Osteoblast (primary cell): ENCODE data around the gene HIVEP2. TPM values are rescaled to one million over a fixed set of nuclear protein-coding genes. Genes with fewer than 3 reads are reported as not detected.
A peak's percentile ranks its signal among the peaks of the same experiment; 100 is the strongest.

Experiments
- DNase-seq: peaks from one replicate; pipeline ENCODE4 v3.0.0; 2011; ENCODE audit warnings: low spot score, mixed read lengths; ENCODE audit not compliant: insufficient read length; ENCODE audit errors: missing footprints
- H2AFZ ChIP-seq: 2 replicates; pipeline ENCODE4 v1.6.0; 2011; ENCODE audit warnings: mild to moderate bottlenecking, low read length
- H3K27ac ChIP-seq: 2 replicates; pipeline ENCODE4 v1.5.1; 2011; ENCODE audit warnings: mild to moderate bottlenecking, low read depth, low read length, moderate library complexity
- H3K27me3 ChIP-seq: 2 replicates; pipeline ENCODE4 v1.6.0; 2012; ENCODE audit warnings: mild to moderate bottlenecking, control low read depth, inconsistent platforms, low read length, moderate library complexity; ENCODE audit not compliant: insufficient read depth
- H3K36me3 ChIP-seq: 2 replicates; pipeline ENCODE4 v1.5.1; 2011; ENCODE audit warnings: mild to moderate bottlenecking, low read length, control low read depth, moderate library complexity; ENCODE audit not compliant: insufficient read depth
- H3K4me1 ChIP-seq: 2 replicates; pipeline ENCODE4 v1.5.1; 2011; ENCODE audit warnings: mild to moderate bottlenecking, low read length, control low read depth, moderate library complexity; ENCODE audit not compliant: insufficient read depth
- H3K4me2 ChIP-seq: 2 replicates; pipeline ENCODE4 v1.6.0; 2011; ENCODE audit warnings: mild to moderate bottlenecking, low read length; ENCODE audit not compliant: insufficient read depth
- H3K4me3 ChIP-seq: fragments of 200-600 bp; sonication (generic); 3 replicates; pipeline ENCODE4 v1.5.1; 2012; ENCODE audit warnings: mild to moderate bottlenecking, low read length, inconsistent platforms; ENCODE audit not compliant: insufficient read depth
- H3K79me2 ChIP-seq: 2 replicates; pipeline ENCODE4 v1.6.0; 2012; ENCODE audit warnings: mild to moderate bottlenecking, low read length, control low read depth, inconsistent platforms; ENCODE audit not compliant: insufficient read depth
- H3K9me3 ChIP-seq: 2 replicates; pipeline ENCODE4 v1.5.1; 2011; ENCODE audit warnings: low read depth, low read length, control low read depth
- H4K20me1 ChIP-seq: 2 replicates; pipeline ENCODE4 v1.6.0; 2012; ENCODE audit warnings: mild to moderate bottlenecking, low read length, control low read depth; ENCODE audit not compliant: insufficient read depth
- CTCF ChIP-seq: IDR thresholded peaks from 2 replicates; pipeline ENCODE4 v1.5.1; 2011; ENCODE audit warnings: mild to moderate bottlenecking, low read depth, low read length, moderate library complexity; ENCODE audit errors: extremely low read depth
- total RNA-seq: library from RNA; depleted of rRNA; stranded (reverse); fragments of >200 nt; gene quantifications from 2 replicates; pipeline ENCODE4 v1.2.3, GENCODE V29; 2012

The HIVEP2 gene
- total RNA-seq, 1 donor, result 30.4 TPM

GRCh38 chr6:142712231-142712630, 232.7 kb downstream of the HIVEP2 start:
- H3K4me2 ChIP-seq, result no peak overlapping the region
- no peaks in the 10 kb centered on the region for H3K9me3 ChIP-seq
- H3K27ac ChIP-seq, result no peak overlapping the region
- no peaks in the 10 kb centered on the region for H3K79me2 ChIP-seq
- H2AFZ ChIP-seq, result no peak overlapping the region
- no peaks in the 10 kb centered on the region for H4K20me1 ChIP-seq
- DNase-seq, result no peak
- no peaks in the 10 kb centered on the region for H3K4me1 ChIP-seq
- TF ChIP-seq CTCF, result no peak
- no peaks in the 10 kb centered on the region for H3K27me3 ChIP-seq
- no peaks in the 10 kb centered on the region for H3K36me3 ChIP-seq
- no peak overlapping the region for H3K4me3 ChIP-seq

- Histone ChIP-seq H3K4me3 (no peak overlapping the region), H3K27me3 (no peaks in the 10 kb centered on the region), H3K27ac (no peak overlapping the region), H3K9me3 (no peaks in the 10 kb centered on the region), H3K4me2 (no peak overlapping the region), H4K20me1 (no peaks in the 10 kb centered on the region), H3K79me2 (no peaks in the 10 kb centered on the region), H3K36me3 (no peaks in the 10 kb centered on the region), H2AFZ (no peak overlapping the region), H3K4me1 (no peaks in the 10 kb centered on the region)
- TF ChIP-seq CTCF, result no peak
- DNase-seq, result no peak
These were observed 236.3 kb downstream of the HIVEP2 start for GRCh38 chr6:142708651-142709050.

GRCh38 chr6:142707255-142707654, 237.7 kb downstream of the HIVEP2 start:
- Histone ChIP-seq H3K4me3 (no peak overlapping the region), H2AFZ (no peak overlapping the region), H4K20me1 (no peaks in the 10 kb centered on the region), H3K9me3 (no peaks in the 10 kb centered on the region), H3K27me3 (no peaks in the 10 kb centered on the region), H3K4me2 (no peak overlapping the region), H3K27ac (no peak overlapping the region), H3K4me1 (no peaks in the 10 kb centered on the region), H3K79me2 (no peaks in the 10 kb centered on the region), H3K36me3 (no peaks in the 10 kb centered on the region)
- DNase-seq, result no peak
- no peak for TF ChIP-seq CTCF

- no peak for DNase-seq
- no peak for TF ChIP-seq CTCF
- no peaks in the 10 kb centered on the region for H3K79me2 ChIP-seq
- peak overlapping the region; percentile 58 for H2AFZ ChIP-seq
- no peak overlapping the region for H3K4me2 ChIP-seq
- no peak overlapping the region for H3K4me3 ChIP-seq
- H3K9me3 ChIP-seq, result no peaks in the 10 kb centered on the region
- H3K4me1 ChIP-seq, result no peaks in the 10 kb centered on the region
- no peaks in the 10 kb centered on the region for H4K20me1 ChIP-seq
- H3K27ac ChIP-seq, result no peak overlapping the region
- H3K36me3 ChIP-seq, result no peaks in the 10 kb centered on the region
- H3K27me3 ChIP-seq, result no peaks in the 10 kb centered on the region
These were observed 238.8 kb downstream of the HIVEP2 start for GRCh38 chr6:142706210-142706609.
